GM19372 (cell line): ENCODE results near the gene AUTS2.

Source experiments
- ATAC-seq: cut with Tn5 transposase; IDR thresholded peaks from one replicate; pipeline ENCODE4 v1.9.1; 2021; ENCODE audit warnings: mild to moderate bottlenecking, low read depth, moderate library complexity; ENCODE audit not compliant: unreplicated experiment

The AUTS2 gene

DNA sequence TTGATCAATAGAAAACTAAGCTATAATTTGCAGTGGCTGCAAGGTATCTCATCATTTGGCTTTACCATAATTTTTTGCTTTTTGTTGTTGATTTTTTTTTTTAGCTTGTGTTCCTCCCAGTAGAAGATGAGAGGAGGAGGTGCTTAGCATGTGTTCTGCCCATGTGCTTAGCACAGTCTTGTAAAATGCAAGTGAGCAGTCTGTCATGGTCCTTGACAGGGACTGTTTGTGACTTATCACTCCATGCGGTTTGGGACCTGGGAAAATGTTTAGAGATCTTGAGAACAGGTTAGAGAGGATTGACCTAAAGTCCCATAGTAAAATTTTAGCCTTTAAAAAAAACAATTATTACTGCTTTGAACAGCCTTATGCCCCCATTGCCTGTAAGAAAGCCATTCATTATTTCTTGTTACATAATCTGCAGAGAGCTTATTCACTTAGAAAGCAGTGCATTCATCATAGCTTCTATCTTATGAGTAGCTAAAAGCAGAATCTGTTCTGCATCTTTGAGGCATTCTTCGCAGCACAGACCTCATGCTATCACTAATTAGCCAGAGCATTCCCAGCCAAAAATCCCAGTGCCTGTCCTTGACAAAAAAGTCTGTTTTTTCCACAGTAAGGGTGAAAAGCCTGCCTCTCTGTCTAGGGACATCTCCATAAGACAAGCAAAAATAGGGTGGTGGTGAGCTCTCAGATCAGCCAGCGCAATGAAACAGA is 784.9 kb downstream of the AUTS2 start:
- no peak for ATAC-seq

DNA sequence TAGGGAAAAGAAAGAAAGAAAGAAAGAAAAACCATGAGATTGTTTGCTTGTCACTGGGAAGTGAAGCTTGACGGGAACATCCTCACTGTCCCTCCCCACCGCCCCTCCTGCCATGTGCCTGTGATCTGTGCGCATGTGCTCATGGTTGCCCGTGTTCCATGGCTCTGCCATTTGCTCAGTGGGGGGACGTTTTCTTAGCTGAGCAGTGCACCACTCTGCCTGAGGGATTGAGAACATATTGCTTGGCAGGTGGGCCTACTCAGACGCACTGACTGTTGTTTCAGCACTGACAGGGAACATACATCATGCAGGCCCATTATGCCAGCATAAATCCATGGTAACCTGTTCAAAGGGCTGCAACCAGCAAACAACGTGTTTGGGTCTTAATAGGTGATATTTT is 785.7 kb downstream of the AUTS2 start:
- no peak for ATAC-seq

DNA sequence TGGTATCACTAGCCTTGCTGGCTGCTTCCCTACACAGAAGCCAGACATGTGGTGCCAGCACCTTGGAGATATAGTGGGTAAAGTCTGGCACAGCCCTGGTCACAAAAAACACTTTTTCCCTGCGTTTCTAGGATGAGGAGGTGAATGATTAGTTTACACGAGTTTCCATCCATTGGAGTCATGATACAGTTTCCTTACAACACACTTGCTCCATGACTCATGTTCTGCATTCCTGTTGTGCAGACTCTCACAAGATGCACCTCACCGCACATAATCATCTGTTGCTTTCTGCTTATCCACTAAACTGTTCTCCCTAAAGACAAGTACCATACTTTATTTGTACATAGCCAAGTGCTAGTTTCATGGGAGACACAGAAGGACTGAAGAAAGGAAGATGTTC is 786.6 kb downstream of the AUTS2 start:
- ATAC-seq: no peak

DNA sequence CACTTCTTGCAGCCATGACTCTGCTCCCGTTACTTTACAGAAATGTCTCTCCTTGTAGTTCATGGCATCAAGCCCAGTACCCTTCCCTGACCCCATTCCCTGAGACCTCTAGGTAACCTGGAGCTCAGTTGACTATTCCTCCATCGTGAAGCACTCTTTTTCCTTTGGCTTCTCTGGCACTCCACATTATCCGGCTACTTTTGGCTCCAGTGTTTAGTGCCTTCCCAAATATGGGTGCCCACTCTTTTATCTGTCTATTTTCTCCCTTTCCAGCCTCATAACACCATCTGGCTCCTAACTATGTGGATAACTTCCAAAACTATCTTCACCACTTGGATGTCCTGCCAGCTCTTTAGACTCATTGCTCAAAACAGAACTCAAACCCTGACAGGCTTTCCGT is 788.9 kb downstream of the AUTS2 start:
- no peak for ATAC-seq

DNA sequence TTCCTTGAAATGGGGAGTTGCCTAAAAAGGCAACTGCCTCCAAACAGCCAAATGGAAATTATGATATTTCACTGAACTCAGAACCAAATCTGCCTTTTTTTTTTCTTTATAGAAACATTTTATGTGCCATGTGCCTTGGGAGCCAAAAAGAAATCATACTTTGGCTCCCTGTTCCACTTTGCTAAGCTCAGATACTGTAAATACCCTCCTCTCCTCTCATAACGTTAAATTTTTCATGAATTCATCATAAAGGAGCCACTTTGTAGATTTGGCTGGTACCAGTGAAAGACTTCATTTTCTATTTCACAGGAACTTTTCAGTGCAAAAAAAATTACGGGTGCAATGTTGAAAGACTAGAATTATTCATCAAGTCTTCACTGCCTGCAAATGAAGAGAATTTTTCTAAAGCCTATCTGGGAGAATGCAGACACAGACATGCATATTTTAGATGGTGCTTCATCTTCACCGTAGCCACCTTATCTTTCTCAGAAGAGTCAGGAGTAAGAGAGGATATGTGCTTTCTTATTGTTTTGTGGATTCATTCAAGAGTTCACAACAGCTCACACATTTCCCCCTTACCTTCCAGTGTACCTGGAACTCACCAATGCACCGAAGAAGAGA is 791.4 kb downstream of the AUTS2 start:
- no peak for ATAC-seq

DNA sequence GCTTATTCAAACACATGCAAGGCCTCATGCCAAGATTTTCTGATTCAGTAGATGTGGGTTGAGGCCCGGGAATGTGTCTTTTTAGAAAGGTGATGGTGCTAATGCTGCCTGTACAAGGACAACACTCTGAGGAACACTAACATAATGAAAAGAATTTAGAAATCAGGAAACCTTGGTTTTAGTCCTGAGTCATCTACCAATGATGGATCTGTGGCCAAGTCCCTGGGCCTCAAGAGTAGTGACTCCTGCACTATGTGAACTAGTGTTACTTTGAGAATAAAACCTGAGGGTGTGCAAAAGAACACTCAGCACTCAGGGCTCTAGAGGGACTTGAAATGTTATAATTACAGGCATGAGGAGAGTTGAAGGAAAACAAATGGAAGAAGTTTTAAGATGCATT is 792.0 kb downstream of the AUTS2 start:
- ATAC-seq: no peak

DNA sequence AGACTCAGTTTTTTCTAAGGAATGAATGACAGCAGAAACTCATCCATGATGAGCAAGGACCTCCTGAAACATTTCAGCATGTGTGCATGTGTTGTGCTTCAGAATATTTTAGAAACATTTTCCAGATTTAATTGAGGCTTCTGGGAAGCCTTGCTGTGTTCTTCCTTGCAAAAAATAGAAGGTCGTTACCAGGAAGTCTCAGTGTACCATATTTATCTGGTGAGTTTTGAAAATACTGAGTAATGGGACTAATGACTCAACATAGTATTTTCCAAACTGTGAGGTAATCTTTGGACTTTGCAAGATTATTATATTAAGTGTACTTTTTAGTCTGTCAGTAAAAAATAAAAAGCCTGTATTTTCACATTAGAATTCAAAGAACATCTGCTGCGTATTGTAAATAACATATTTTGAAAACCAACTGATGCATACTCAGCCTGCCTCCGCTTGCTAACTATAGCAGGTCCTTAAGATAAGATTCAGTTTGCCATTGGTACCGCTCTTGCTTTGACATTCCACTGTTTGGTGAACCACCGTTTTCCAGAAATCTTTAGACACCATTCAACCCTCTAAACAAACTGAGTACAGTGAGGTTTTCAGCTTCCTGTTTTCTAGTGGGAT is 794.1 kb downstream of the AUTS2 start:
- no peak for ATAC-seq

DNA sequence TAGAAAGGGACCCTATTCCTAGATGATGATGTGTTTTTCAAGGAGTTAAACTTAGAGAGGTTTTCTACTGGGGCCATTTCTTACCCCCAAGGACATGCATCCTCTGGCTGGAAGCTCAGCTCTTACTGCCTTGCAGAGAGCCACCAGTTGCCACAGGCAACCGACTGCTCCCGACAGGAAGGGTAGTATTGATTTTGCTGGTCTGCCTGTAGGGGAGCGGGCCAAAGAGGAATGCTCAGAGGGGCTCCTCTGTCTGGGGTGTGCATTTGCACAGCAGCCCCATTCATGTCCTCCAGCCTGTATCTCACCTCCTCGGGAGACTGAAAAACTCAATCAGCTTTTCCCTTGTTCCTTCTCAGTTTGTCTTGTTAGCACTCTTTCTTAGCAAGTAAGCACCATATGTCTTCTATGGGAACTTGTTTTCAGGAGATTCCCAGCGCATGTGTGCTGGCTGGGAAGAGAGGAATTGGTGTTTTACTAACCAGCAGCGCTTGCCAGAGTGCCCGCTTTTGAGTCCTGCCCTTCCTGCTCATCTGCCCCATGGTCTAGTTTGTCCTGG is 794.7 kb downstream of the AUTS2 start:
- ATAC-seq: no peak

DNA sequence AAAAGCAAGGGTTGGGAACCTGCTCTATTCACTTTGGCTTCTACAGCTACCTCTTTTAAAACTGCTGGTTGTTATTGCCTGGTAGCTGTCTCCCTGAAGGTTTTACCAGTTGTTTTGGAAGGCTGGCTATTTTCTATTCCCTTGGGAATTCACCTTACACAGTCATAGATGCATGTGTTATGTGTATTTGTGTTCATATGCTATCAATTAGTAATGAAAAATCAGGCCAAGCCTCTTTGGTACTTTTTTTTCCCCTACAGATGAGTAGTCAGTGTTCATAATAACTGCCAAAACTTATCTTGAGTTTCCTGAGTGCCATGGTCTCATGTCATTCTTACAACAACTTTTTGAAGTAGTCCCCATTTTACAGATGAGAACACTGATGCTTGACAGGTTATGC is 795.7 kb downstream of the AUTS2 start:
- no peak for ATAC-seq

DNA sequence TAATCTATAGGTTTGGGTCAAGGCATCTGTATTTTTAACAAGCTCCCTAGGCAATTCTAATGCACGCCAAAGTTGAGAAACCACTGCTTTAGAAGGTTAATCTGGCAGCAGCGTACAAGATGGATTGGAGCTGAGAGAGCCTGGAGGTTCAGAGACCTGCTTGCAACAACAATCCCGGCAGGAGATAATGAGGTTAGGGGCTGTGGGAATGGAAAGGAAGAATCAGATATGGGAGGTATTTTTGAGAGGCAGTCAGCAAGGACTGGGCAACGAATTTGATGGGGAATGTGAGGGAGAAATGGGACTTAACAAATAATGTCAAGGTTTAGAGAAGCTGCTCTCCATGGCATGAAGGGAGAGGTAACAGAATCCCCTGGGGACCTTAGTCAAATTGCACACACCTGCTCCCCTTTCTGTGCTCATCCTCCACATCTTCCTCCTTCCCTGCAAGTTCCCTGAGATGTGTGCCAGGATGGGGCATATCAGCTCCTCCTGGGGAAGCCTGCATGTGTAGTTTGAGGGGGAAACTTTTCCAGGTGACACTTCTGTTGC is 802.6 kb downstream of the AUTS2 start:
- ATAC-seq: no peak

DNA sequence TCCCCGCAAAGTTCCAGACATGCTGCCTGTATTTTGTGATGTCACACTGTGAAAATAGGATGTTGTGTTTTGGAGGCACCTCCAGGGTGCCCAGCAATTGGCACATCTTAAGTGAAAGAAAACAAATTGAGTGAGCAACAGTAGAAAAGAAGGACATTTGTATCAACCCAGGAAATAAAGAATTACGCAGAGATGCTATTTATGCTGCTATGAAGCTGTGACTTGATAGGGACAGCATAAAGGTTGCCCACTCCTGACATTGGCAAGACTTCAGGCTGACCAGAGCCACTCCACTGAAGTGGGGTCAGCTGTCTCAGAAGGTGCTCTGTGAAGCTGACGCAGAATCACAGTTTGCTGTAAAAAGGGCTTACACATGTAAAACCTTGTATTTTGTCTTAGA is 803.8 kb downstream of the AUTS2 start:
- no peak for ATAC-seq

DNA sequence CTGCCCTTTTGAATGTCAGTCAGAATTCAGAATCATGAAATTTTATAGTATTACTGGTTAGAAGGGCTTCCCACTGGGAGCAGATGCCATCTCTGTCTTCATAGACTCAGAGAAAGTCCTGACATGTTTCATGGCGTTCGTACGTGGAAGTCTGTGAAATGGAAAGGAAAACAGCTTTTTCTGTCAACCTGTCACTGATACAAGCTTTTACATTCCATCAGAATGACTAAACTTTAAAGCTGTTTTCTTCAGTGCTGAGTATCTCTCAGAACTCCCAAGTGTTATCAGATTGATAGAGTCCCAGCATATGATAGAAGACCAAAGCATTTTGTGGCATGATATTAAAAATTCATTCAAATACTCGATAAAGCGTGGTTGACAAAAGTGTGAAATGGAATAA is 807.0 kb downstream of the AUTS2 start:
- ATAC-seq: no peak

DNA sequence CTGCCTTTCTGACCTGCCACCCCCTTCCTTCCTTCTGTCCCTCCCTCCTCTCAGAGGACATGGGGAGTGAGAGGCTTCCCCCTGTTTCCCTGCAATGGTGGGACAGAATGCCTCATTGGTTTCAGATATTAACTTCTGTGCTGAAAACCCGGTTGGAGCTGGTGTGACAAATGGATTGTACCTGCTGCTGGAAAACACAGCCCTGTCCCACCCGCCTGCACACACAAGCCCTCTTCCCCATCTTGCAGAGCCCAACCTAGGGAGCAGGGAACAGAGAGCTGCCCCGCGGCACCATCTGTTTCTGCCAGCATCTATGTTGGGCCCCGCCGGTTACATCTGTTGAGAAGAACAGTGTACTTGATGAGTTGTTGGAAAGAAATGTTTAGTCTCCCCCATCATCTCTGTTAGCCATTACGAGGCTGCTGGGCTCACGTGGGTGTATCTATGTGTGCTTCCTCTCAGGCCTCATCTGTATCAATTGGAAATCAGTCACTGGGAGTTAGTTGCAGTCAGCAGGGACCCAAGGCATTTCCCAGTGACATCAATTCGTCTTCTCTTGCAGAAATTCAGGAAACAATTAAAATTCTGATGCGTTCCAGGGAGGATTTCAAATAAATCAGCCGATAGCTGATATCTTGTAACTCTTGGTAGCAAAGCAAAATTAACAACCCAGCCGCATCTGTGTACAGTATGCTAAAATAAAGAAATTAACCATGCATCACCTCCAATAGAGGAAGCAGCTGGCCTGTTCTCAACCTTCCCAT is 808.1 kb downstream of the AUTS2 start:
- ATAC-seq: no peak

DNA sequence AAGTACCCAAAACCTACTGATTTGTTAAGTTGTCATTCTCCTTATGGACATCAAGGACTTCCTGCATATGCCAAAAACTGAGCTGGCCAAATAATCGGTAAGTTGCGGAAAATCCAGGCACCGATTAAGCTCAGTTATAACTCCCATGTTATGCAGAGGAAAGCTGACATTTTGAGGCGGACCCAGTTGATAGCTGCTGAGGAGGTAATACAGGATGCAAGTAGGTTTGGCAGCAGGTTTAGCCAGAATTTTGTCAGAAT is 808.6 kb downstream of the AUTS2 start:
- ATAC-seq: no peak

DNA sequence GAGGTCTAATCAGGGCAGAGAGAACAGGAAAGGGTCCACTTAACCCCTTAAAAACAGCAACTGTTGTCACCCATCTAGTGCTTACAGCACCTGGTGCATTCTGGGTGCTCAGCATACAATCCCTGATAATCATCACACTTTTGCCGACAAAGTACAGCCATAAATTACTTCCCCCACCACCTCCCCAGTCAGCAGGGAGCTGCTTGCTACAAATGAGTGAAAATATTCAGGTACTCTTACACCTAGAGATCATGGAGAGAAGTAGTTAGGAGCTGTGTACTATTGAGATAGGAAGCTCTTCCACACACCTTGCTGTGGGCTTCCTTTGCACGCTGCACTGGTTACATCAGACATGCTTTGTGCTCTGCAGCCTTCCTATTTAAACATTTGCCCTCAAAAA is 810.2 kb downstream of the AUTS2 start:
- no peak for ATAC-seq

DNA sequence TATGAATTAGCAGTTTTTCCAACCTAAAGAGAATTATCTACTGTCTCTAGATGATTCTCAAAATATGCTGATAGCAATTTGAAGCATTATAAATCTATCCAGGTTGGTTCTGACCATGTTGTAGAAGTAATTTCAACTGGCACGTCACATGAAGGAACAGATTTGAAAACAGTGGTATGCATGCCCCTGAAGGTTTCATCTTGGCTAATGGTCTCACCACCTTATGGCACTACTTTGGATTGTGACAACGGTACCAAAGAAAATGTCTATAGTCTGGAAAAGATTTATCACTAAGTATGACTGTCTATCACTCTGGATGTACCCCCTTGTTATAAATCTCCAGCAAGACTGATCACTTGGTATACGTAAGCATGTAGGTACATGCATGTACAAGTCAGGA is 810.6 kb downstream of the AUTS2 start:
- ATAC-seq: no peak

DNA sequence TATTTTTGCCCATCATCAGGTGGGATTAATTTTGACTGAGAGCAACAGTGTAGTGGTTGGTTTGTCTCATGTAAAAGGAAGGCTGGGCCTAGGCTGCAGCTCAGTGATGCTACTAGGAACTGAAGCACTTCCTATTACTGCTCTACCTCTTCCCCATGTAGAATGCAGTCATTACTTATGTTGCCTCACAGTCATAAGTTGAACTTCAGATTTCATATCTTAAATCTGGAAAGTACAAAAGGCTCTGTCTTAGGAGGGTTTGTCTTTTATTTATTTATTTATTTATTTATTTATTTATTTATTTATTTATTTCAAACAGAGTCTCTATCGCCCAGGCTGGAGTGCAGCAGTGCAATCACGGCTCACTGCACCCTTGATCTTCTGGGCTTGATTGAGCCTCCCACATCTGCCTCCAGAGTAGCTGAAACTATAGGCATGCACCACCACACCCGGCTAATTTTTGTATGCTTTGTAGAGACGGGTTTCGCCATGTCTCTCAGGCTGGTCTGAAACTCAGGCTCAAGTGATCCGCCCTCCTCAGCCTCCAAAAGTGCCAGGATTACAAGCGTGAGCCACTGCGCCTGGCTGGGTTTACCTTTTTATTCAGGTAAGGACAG is 812.0 kb downstream of the AUTS2 start:
- no peak for ATAC-seq

DNA sequence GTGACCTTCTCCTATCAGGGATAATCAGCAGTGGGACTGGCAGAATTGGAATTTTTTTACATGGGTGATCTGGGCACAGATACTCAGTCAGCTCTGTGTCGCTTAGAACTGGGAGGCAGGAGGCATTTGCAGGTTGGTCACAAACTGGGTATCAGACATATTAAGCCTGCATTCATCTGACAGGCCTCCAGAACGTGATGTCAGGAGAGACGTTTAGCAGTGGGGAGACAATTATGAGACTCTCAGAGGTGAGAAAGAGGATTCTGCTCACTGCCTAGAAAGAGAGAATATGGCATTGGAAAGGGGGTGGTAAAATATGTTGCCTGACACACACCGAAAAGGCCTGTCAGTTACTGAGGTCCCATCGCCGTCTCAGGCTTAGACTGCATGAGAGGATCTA is 816.1 kb downstream of the AUTS2 start:
- ATAC-seq: no peak

DNA sequence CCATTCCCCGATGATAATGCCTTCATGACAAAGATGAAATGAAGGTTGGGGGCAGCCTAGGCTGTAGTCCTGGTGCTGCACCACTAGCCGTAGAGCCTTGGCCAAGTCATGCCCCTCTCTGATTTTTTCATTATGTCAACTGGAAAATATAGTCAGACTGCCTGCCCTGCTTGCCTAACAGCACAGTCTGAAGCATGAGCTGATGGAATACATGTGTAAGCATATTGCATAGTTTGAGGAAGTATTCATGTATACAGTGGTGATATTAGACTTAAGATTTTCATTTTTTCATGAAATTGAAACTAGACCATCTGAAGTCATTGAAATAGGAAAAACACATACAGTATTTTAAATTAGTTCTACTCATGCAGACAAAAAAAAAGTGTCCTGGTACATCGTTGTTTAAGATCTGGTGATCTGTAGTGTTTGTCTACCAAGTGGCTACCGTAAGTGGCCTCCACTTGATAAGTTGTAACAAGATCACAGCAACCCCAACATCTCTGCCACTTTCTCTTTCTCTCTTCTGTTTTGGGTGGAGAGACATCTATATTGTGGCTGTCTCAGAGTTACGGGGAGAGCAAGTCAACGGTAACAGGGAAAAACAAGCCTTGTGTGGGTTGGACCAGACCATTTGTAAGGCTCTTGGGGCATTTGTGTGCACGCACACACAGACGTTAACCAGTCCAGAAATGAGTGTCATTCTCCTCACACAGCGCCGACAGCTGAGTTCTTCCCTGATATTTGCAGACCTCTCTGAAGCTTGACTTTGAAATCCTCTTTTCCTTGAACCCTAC is 817.1 kb downstream of the AUTS2 start:
- no peak for ATAC-seq
